MG63 (cell line): Measurements from ENCODE around the gene TAS1R2. TPM values are rescaled to one million over a fixed set of nuclear protein-coding genes. Genes with fewer than 3 reads are reported as not detected.

ENCODE experiments used
- DNase-seq: peaks from one replicate; pipeline ENCODE4 v3.0.0-alpha.2; 2020
- H3K27me3 ChIP-seq: fragments of 250-450 bp; sonication (Bioruptor Pico); 2 replicates; pipeline ENCODE4 v1.5.1; 2020; ENCODE audit warnings: mild to moderate bottlenecking, moderate library complexity
- H3K36me3 ChIP-seq: fragments of 250-450 bp; sonication (Bioruptor Pico); 2 replicates; pipeline ENCODE4 v1.5.1; 2020; ENCODE audit warnings: mild to moderate bottlenecking, moderate library complexity
- H3K4me3 ChIP-seq: fragments of 250-450 bp; sonication (Bioruptor Pico); 2 replicates; pipeline ENCODE4 v1.5.1; 2020; ENCODE audit warnings: mild to moderate bottlenecking, moderate library complexity
- H3K9me3 ChIP-seq: fragments of 250-450 bp; sonication (Bioruptor Pico); 2 replicates; pipeline ENCODE4 v1.5.1; 2020; ENCODE audit warnings: mild to moderate bottlenecking, moderate library complexity
- total RNA-seq: library from RNA; depleted of rRNA; stranded (reverse); fragments of >200 nt; shearing (Covaris generic); gene quantifications from 2 replicates; pipeline ENCODE4 v1.2.3, GENCODE V29; 2014; ENCODE audit warnings: low replicate concordance

TAS1R2 gene
- total RNA-seq, 1 experiment from 2014 or later, result not detected

DNA sequence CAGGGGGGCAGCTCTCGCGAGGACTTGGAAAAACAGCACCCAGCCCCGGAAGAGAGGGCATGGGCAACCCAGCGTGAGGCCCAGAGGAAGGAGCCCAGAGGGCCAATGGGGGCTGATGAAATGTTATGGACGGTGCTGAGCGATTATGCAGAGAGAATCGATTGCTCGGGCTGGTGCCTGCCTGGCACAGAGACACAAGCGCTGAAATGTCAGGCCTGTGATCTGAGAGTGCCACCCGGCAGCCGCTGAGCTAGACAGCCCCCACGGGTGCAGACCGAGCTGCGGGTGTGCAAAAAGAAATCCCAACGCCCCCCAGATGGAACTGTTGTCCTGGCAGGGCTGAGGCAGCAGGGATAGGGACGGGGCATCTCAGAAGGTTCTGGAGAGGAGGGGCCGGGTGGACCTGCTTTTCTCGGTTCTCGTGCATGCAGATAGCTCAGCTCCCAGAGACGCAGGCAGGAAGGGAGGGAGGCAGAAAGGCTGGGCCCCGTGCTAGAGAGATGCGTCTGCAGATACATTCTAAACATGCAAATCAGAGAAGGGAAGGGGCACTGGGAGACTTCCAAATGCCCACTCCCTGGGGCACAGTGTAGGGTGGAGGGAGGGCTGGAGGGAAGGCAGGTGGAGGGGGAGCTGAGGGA is 41.5 kb downstream of the TAS1R2 start:
- Histone ChIP-seq H3K36me3 (no peaks in the 10 kb centered on the region), H3K4me3 (no peak overlapping the region), H3K9me3 (no peaks in the 10 kb centered on the region), H3K27me3 (no peaks in the 10 kb centered on the region)
- DNase-seq, result no peak

DNA sequence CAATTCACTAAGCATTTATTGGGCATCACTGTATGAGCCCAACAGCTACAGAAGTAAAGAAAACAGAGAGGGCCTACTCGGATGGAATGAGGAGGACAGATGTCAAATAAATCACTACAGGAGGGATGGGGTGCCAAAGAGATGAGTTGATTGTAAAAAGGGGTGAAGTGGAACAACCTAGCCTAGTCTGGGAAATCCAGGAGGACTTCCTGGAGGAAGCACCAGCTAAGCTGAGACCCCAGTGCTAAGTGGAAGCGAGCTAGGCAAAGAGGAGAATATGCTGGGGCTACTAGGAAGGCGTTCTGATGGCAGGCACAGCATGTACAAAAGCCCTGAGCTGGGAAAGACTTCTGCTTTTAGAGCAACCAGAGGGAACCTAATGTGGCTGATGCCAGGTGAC is 42.1 kb downstream of the TAS1R2 start:
- no peaks in the 10 kb centered on the region for H3K36me3 ChIP-seq
- no peaks in the 10 kb centered on the region for H3K27me3 ChIP-seq
- no peak overlapping the region for H3K4me3 ChIP-seq
- no peaks in the 10 kb centered on the region for H3K9me3 ChIP-seq
- no peak for DNase-seq

DNA sequence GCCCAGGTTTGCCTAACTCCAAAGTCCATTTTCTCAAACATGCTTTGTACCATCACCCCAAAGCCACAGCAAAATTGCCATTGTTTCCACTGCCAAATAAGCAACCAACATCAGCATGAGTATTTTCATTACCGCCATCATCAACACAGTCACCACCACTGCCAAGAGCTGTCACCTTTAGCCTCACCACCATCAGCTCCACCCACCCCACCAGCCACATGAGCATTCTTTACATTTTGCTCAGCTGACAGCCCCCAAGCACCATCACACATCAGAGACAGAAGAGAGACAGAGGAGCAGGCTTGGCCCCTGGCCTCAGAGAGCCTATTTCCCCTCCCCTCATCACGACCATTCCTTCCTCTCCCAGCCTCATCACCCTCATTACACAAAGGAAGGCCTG is 42.7 kb downstream of the TAS1R2 start:
- Histone ChIP-seq H3K36me3 (no peaks in the 10 kb centered on the region), H3K27me3 (no peaks in the 10 kb centered on the region), H3K4me3 (no peak overlapping the region), H3K9me3 (no peaks in the 10 kb centered on the region)
- peak; percentile 27 for DNase-seq

DNA sequence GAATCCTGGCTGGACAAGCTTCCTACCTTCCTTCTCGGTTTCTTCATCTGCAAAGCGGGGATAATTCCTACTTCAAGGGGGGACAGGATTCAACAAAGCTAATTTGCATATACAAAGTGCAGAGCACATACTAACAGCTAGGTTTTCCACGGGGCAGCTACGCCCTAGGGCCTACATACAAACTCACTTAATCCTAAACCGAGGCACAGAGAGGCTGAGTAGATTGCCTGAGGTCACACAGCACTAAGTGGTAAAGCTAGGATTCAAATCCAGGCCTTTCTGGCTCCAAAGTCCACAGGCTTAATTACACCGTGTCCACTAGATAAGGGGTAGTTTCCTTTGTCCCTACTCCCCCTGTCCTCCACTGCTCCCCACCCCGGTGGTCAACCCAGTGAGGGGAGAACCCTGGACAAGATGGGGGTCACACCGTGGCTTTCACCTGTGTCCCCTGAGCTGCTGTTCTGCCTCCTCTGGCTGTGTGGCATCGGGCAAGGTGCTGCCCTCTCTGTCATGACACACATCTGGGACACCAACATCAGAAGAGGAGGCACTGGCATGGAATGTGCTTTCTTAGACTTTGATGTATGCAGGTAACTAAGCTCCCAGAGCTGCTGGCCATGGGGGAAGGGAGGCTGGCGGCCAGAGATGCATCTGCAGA is 44.5 kb downstream of the TAS1R2 start:
- Histone ChIP-seq H3K4me3 (no peak overlapping the region), H3K9me3 (no peaks in the 10 kb centered on the region), H3K36me3 (no peaks in the 10 kb centered on the region), H3K27me3 (no peaks in the 10 kb centered on the region)
- no peak for DNase-seq

DNA sequence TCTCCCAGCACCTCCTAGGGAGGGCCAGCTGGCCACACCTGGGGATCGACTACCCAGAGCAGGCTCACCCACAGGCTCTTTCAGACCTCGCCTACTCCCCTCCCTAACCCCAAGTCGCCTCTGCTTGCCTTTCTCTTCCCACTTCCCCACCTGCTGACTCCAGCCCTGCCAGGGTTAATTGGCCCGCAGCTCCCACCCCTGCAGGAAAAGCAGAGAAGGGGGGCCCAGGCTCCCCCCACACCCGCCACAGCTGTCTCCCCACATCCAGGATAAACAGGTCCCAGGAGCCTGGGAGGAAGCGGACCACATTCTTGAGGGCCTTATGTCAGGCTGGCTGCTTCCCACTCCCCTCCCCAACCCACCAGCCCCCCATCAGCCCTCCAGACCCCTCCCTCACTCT is 45.0 kb downstream of the TAS1R2 start:
- H3K4me3 ChIP-seq, result no peak overlapping the region
- DNase-seq, result no peak
- no peaks in the 10 kb centered on the region for H3K27me3 ChIP-seq
- no peaks in the 10 kb centered on the region for H3K9me3 ChIP-seq
- H3K36me3 ChIP-seq, result no peaks in the 10 kb centered on the region

DNA sequence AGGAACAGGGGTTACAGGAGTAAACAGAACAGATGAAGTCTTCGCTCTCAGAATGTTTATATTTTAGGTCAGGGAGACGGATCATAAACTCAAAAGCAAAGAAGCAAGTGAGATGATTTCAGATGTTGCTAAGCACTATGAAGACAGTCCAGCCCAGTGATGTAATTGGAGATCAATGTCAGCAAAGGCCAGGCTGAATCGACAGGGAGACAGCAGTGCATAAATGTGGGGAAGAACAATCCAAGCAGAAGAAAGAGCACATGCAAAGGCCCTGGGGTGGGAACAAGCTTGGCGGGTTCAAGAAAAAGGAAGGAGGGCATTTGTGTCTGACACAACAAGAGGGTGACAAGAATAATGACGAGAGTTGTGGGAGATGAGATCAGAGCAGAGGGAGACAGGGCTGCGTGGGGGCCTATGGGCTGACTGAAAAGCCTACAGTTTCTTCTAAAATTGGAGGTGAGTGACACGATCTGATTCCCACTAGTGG is 47.0 kb downstream of the TAS1R2 start:
- Histone ChIP-seq H3K36me3 (no peaks in the 10 kb centered on the region), H3K27me3 (no peaks in the 10 kb centered on the region), H3K9me3 (no peaks in the 10 kb centered on the region), H3K4me3 (no peak overlapping the region)
- no peak for DNase-seq

DNA sequence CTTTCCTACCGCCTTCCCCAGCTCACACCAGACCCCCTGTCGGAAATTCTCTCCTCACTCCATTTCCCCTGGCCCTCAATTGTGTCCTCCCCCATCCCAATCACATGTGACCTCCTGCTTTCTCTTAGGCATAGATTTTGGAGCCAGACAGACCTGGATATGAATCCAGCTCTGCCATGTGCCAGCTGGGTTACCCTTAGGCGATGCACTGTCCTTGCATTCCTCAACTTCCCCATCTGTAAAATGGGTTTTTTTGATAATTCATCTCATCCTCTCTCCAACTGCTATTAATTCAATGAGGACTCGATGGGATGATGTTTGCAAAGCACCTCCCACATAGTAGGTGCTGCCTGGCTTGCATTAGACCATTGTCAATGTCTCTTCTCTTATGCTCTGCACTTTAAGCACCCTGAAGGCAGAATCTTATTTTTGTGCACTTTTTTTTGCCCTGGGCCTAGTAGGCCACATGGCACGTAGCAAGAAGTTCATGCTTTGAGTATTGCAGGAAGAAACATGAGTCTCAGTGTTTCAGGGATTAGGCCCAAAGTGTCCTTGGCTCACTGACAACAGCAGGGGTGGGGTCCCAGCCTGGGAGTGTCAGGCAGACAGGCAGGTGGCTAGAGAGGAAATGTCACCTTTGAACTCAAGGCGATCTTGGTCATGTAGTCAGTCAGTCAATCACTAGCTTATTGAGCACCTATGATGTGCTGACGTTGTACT is 47.6 kb downstream of the TAS1R2 start:
- DNase-seq, result no peak
- no peak overlapping the region for H3K4me3 ChIP-seq
- no peaks in the 10 kb centered on the region for H3K27me3 ChIP-seq
- H3K36me3 ChIP-seq, result no peaks in the 10 kb centered on the region
- no peaks in the 10 kb centered on the region for H3K9me3 ChIP-seq

DNA sequence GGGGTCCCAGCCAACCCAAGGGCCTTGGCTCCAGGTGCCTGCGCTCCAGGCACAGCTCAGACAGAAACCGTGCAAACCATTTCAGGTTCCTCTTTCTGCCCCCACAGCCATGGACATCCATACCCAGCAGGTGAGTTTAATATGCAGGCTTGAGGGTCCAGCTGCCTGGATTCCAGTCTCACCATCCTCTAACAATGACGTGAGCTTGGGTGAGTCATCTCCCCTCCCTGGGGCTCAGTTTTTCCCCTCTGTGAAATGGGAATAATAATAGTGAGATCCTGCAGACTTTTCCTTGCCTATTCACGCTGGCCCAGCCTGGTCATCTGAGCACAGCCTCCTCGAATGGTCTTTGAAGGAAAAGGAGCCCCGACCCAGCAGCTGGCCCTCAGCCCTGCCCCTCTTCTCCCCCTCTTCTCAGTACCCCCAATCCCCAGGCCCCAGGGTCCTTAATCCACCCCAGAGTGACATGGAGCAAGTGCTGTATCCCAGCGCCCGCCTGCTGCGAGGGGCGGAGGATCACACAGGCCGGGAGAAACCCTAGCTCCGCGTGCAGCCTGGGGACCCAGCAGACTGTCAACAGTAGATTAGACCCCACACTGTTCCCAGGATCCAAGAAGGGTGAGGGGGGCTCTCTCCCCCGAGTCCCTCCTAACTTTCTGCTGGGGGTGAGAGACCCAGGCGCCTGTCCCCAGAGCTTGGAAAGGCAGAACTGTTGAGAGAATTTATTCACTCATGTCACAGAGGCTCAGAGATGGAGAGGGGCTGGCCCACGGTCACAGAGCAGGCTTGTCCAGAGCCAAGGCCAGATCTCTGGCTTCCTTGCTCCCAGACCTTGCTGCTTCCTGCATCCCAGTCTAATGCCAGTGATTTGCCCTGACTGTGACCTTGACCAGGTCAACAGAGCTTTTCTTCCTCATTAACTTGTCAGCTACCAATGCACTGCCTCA is 49.2 kb downstream of the TAS1R2 start:
- Histone ChIP-seq H3K36me3 (no peaks in the 10 kb centered on the region), H3K27me3 (no peaks in the 10 kb centered on the region), H3K4me3 (no peak overlapping the region), H3K9me3 (no peaks in the 10 kb centered on the region)
- DNase-seq, result no peak

DNA sequence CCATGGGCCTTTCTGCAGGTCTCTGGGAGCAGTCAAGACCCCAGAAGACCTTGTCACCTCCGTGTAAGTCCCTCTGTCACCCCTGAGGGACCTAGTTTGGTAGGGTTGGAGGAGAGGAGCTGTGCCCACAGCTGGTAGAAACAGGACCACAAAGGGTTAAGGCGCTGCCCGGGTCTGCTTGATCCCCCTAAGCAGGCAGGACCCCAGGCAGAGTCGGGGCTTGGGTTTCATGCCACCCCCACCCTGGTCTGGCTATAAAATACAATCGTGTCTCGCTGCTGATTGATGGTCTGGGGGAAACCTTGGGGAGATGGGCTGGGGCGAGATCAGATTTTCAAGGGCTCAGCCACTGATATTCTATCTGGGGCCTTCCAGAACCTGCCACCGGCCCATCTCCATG is 50.9 kb downstream of the TAS1R2 start:
- H3K36me3 ChIP-seq, result no peaks in the 10 kb centered on the region
- H3K9me3 ChIP-seq, result no peaks in the 10 kb centered on the region
- no peaks in the 10 kb centered on the region for H3K27me3 ChIP-seq
- DNase-seq, result no peak
- H3K4me3 ChIP-seq, result no peak overlapping the region

DNA sequence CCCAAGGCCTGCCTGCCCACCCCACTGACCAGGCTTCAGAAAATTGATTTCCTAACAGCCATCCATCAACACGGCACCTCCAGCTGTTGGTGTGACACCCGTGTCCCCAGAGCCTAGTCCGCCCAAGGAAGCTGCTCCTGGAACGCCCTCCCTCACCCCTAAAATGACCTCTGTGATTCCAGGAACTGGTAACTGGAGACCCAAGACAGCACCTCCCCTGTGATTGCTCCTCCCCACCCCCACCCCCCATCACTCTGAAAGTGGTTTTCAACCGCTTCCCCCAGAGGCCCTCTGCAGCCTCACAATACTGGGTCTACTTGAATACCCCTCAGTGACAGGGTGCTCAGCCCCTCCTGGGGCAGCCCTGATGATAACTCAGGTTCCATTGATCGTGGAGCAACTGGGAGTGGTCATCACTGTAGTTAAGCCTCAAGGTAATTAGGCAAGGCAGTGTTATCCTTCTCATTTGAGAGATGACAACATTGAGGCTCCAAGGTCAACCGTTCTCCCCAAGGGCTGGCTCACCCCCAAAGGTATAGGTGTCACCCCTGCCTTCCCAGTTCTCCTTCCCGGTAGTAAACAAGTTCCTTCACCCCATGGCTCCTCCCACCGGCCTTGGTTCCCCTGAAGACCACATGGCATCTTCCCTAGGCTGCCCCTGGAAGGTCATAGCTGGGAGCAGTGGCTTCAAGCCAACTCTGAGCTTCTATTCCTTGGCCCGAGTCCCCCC is 52.0 kb downstream of the TAS1R2 start:
- Histone ChIP-seq H3K9me3 (no peaks in the 10 kb centered on the region), H3K36me3 (no peaks in the 10 kb centered on the region), H3K4me3 (no peak overlapping the region), H3K27me3 (no peaks in the 10 kb centered on the region)
- no peak for DNase-seq

DNA sequence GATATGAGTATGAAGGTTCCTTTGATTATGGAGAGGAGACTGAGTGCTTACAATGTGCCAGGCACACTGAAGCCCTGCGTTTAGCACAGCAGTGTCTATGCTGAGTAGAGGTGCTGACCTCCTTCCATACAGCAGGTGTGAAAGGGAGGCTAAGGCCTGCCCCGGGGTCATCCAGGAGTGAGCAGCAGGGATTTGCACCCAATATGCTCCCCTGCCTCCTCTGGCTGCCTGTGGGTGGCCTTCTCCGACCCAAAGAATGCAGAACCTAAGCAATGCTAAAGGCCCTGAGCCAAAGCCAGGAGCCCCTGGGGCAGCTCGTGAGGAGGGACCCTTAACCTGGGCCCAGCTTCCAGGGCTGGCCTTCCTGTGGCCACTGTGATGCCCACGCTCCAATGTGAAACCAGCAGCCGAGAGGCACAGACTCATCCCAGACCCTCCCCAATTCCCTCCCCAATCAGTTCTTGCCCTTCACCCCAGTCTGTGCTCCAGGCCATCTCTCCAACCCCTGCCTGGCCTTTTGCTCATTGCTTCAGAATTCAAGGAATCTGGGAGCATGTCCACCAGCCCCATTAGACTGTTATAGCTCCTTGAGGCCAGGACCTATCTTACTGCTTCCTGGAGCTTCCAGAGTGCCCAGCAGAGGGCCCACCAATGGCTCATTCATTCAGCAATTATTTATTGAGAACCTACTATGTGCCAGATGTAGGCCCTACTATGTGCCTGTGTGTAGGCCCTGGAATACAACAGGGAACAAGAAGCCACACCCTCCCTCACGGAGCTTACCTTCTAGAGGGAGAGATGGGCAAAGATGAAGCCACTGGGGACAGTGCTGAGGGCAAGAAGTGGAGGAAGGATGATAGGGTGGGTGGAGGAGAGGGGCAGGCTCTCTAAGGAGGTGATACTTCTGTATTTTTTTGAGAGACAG is 53.3 kb downstream of the TAS1R2 start:
- H3K9me3 ChIP-seq, result no peaks in the 10 kb centered on the region
- DNase-seq, result peak; percentile 55
- H3K27me3 ChIP-seq, result no peaks in the 10 kb centered on the region
- H3K4me3 ChIP-seq, result no peak overlapping the region
- no peaks in the 10 kb centered on the region for H3K36me3 ChIP-seq

DNA sequence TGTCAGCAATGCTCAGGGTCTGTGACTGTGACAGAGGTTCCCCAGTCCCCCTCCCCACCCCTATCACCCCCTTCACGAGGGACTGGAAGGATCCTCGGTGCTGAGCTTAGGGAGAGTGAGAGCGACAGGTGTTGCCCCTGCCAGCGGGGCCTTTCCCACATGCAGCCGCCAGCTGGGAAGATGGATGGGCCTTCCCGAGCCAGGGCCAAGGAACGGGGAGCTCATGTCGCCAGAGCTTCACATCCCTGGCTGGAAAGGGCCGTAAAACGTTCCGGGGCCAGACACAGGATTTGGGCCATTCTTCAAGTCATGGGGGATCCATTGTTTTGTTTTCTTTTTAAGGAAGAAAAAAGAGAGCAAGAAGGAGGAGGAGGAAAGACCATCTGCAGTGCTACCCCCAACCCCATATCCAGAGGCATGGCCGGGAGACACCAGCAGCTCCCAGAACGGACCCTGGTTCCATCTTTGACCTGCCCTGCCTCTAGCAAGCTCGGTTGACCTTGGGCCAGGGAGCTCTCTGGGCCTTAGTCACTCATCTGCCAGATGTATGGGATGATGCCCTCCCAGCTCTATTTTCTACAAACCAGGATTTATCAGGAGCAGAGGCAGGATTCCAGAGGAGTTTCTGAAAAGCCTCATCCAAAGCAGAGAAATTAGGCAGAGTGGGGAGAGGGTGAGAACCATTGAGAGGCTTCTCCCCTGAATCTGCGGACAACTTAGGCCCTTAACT is 54.1 kb downstream of the TAS1R2 start:
- Histone ChIP-seq H3K36me3 (no peaks in the 10 kb centered on the region), H3K9me3 (no peaks in the 10 kb centered on the region), H3K4me3 (no peak overlapping the region), H3K27me3 (no peaks in the 10 kb centered on the region)
- DNase-seq, result no peak

DNA sequence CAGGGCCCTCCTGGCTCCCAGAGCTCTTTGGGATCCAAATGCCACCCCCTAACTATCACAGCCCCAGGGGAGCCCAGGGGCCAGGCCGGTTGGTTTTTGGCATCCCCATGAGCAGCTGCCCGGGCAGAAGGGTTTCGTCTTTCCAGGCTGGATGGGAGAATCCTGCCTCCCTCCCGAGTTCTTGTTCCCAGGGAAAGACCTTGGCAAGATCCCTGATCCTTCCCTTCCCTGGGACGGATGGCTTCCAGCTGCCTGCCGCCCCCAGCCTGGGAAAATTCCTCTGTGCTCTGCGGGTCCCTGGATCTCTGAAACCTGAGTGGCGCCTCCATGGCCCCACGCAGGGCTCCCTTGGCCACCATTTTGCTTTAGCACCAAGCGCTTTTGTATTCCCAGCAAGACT is 55.6 kb downstream of the TAS1R2 start:
- no peaks in the 10 kb centered on the region for H3K36me3 ChIP-seq
- DNase-seq, result no peak

DNA sequence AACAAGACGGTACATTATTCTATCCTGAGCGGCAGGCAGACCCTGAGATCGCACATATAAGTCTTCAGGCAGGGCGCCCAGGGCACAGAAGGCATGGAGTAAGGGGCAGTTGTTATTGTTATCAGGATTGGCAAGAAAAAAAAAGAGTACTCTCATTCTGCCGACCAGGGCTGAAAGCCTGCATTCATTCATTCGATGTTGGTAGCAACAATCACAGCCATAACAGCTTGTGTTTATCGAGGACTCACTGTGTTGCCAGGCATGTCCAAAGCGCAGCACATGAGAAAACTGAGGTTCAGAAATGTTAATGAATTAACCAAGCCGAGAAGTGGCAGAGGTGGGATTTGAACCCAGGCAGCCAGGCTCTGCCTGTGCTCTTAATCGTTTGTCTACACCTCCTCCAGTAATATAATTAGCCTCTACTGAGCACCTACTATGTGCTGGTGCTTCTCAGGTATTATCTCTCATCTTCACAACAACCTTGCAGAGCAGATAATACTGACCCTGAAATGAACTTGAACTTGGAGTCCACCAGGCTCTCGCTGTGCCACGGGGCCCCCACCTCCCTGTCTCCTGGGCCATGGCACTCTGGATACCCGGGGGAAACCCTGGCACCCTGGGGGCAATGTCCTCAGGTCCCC is 56.2 kb downstream of the TAS1R2 start:
- H3K27me3 ChIP-seq, result no peaks in the 10 kb centered on the region
- no peak overlapping the region for H3K4me3 ChIP-seq
- H3K36me3 ChIP-seq, result no peaks in the 10 kb centered on the region
- no peaks in the 10 kb centered on the region for H3K9me3 ChIP-seq
- DNase-seq, result no peak

More for the DNA sequence above, 55.6 kb downstream of the TAS1R2 start:
- no peaks in the 10 kb centered on the region for H3K9me3 ChIP-seq
- no peak overlapping the region for H3K4me3 ChIP-seq
- no peaks in the 10 kb centered on the region for H3K27me3 ChIP-seq
